Measurements from ENCODE around the gene METTL26. TPM values are rescaled to one million over a fixed set of nuclear protein-coding genes. Genes with fewer than 3 reads are reported as not detected.
A peak's percentile ranks its signal among the peaks of the same experiment; 100 is the strongest.

Gene METTL26
- total RNA-seq, 2 donors from 2014 or later, result 43.7 to 102 TPM

DNA sequence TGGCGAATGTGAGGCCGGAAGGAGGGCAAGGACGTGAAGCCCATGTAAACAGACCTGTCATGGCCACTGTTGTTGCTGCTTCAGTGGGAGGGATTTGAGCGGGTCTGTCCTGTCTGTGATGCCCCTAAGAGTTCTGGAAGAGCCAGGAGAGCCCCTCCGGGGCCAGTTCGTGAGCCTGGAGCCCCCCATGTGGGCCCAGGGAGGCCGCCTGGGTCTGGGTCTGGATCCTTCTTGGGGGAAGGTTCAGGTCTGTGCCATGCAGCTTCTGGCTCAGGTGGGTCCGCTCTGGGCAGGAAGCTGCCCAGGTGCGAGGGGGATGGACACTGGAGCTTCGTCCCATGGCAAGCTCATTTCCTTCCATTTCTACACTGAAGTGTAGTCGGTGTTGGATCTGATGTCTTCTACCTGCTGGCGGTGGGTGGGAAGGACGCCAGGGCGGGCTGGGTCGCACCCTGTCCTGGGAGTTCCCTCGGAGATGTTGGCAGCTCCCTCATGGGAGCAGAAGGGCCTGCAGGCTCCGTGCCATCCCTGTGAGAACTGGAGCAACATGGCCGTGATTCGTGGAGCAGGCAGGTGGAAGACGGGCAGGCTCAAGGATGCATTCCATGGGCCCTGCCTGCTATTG, 16.5 kb downstream of the METTL26 start:
- Histone ChIP-seq H3K27ac (no peak overlapping the region), H3K36me3 (no peaks in the 10 kb centered on the region), H3K4me1 (no peaks in the 10 kb centered on the region), H3K4me3 (no peak overlapping the region), H3K9me3 (no peaks in the 10 kb centered on the region), H3K27me3 (no peaks in the 10 kb centered on the region), H3K9ac (ENCODE audit: low read depth in 2 of 2, low read length in 2 of 2) (no peak overlapping the region)
- intact Hi-C loops (cut with DNase I), result no loop called here
- TF ChIP-seq, protein P1, sequence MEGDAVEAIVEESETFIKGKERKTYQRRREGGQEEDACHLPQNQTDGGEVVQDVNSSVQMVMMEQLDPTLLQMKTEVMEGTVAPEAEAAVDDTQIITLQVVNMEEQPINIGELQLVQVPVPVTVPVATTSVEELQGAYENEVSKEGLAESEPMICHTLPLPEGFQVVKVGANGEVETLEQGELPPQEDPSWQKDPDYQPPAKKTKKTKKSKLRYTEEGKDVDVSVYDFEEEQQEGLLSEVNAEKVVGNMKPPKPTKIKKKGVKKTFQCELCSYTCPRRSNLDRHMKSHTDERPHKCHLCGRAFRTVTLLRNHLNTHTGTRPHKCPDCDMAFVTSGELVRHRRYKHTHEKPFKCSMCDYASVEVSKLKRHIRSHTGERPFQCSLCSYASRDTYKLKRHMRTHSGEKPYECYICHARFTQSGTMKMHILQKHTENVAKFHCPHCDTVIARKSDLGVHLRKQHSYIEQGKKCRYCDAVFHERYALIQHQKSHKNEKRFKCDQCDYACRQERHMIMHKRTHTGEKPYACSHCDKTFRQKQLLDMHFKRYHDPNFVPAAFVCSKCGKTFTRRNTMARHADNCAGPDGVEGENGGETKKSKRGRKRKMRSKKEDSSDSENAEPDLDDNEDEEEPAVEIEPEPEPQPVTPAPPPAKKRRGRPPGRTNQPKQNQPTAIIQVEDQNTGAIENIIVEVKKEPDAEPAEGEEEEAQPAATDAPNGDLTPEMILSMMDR (IDR thresholded peaks at IDR 0.05), result no peak
- no peak for DNase-seq

DNA sequence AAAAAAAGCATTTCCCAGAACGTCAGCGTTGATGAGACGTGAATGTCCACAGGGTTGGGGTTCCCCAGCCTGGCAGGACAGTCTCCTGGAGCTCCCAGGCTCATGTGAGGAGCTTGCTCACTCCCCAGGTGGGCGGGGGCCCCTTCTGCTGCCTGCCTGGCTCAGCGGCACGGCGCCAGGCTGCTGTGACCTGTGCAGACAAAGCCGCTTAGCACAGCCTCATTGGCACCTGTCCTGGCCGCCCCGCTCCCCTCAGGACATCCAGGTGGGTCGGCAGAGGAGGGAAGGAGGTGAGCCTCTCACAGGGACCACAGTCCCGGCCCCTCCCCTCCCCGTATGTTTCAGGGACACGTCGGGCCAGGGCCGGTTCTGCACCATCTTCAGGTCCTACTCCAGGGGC, 18.2 kb downstream of the METTL26 start:
- TF ChIP-seq, protein P1 (IDR thresholded peaks at IDR 0.05), result no peak
- H3K4me1 ChIP-seq, result no peaks in the 10 kb centered on the region
- no peak for DNase-seq
- no peaks in the 10 kb centered on the region for H3K27me3 ChIP-seq
- no peaks in the 10 kb centered on the region for H3K36me3 ChIP-seq
- H3K4me3 ChIP-seq, result no peak overlapping the region
- H3K9me3 ChIP-seq, result no peaks in the 10 kb centered on the region
- intact Hi-C loops (cut with DNase I), result no loop called here
- H3K27ac ChIP-seq, result no peak overlapping the region
- no peak overlapping the region for H3K9ac ChIP-seq (ENCODE audit: low read depth in 2 of 2, low read length in 2 of 2)

DNA sequence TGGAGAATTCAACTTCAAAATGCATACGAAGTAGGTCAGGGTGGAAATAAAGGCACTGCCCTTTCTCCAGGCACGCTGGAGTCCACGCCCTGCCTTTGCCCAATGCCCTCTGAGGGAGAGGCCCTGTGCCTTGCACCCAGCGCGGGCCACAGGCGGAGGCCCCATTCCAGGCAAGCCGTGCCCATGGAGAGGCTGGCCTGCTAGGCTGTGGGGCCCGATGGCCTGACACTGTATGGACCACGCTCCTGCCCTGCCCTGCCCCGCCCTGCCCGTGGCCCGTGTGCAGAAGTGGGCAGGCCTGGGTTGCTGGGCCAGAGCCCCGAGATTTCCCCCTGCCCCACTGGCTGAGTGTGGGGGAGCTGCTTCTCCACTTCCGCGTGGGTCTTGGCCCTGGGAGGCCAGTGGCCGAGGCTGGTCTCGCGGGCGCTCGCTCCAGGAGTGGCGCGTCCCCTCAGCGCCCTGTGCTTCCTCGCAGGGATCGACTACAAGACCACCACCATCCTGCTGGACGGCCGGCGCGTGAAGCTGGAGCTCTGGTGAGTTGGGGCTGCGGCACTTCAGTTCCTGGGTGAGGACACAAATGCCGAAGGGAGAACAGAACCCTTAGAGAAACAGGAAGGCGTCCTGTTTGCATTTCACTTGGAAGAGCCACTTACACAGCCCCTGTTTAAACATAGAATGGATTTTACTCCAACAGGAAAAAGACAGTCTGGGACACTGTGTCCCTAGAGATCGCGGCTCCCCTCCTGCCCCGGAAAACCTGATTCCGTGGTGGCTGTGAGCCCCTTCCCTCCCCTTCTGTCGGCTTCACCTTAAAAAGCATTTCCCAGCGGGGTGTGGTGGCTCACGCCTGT, 19.1 kb downstream of the METTL26 start:
- H3K36me3 ChIP-seq, result no peaks in the 10 kb centered on the region
- H3K27ac ChIP-seq, result no peak overlapping the region
- no peaks in the 10 kb centered on the region for H3K27me3 ChIP-seq
- H3K9ac ChIP-seq (ENCODE audit: low read depth in 2 of 2, low read length in 2 of 2), result no peak overlapping the region
- no peak for DNase-seq
- TF ChIP-seq, protein P1 (IDR thresholded peaks at IDR 0.05), result no peak
- no peaks in the 10 kb centered on the region for H3K4me1 ChIP-seq
- H3K9me3 ChIP-seq, result no peaks in the 10 kb centered on the region
- intact Hi-C loops (cut with DNase I), result no loop called here
- no peak overlapping the region for H3K4me3 ChIP-seq

DNA sequence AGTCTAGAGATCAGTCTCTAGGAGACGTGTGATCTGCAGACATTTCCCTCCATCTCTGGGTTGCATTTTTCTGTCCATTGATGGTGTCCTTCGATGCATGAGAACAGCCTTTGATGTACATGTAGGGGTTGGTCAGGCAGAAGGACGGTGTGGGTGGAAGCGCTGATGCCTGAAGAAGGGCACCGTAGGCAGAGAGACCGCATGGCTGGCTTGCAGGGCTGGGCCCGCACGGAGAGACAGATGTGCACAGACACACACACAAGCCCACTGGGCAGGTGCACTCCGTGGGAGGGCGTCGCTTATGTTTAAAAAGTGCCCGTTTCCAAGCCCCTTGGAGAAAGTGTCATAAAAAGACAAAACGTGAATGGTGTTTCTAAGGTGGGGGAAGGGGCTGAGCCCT, 21.0 kb downstream of the METTL26 start:
- TF ChIP-seq, protein P1 (IDR thresholded peaks at IDR 0.05), result no peak
- intact Hi-C loops (cut with DNase I), result no loop called here
- Histone ChIP-seq H3K27ac (no peak overlapping the region), H3K36me3 (no peaks in the 10 kb centered on the region), H3K4me3 (no peak overlapping the region), H3K9me3 (no peaks in the 10 kb centered on the region), H3K27me3 (no peaks in the 10 kb centered on the region), H3K4me1 (no peaks in the 10 kb centered on the region), H3K9ac (ENCODE audit: low read depth in 2 of 2, low read length in 2 of 2) (no peak overlapping the region)
- no peak for DNase-seq

DNA sequence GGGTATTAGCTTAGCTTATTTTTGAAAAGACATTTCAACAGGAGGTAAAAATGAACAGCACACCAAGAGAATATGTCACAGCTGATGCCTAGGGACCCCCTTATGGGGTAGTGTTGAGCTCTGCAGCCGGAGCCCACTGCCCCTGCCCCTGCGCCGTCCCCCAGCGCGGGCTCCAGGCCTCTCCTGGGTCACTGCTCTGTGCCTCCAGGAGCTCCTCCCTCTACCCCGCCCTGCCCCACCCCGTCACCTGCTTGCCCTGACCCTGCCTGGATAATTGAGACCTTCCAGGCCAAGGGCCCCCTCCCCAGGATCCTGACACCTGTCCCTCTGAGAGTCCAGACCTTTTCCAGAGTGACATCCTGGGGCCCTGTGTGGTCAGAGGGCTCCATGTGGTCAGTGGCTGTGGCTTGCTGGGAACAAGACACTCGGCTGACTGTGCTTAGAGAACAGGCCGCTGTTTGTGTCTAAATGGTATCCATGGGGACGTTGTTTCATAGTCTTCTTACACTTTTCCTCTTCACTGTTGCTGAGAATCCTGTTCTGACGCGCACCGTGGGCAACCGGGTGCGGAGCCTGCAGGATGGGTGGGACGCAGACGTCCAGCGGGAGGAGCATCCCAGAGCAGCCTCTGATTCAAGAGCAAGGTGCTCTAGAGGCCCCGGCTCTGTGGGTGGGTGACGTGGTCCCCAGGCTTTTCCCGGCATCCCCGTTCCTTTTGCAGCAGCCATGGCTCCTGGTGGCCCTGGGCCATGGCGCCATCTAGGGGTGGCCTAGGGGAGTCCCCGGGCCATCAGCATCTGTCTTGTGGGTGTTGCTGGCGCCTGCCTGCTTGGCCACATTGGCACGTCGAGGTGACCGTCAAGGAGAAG, 25.4 kb downstream of the METTL26 start:
- Histone ChIP-seq H3K27me3 (no peaks in the 10 kb centered on the region), H3K9ac (ENCODE audit: low read depth in 2 of 2, low read length in 2 of 2) (peak overlapping the region in 1 of 2 donors; percentile 43), H3K4me3 (no peak overlapping the region), H3K36me3 (no peaks in the 10 kb centered on the region), H3K4me1 (no peaks in the 10 kb centered on the region), H3K27ac (no peak overlapping the region), H3K9me3 (no peaks in the 10 kb centered on the region)
- peak; percentile 63 for DNase-seq
- intact Hi-C loops (cut with DNase I), result no loop called here
- TF ChIP-seq, protein P1 (IDR thresholded peaks at IDR 0.05), result peak; percentile 63

All from colonic mucosa (tissue), 4 donors.